Measurements from ENCODE around the gene DTHD1.

Gene DTHD1

GRCh38 chr4:36343501-36344175 lies 62.2 kb downstream of the DTHD1 start:
- TF ChIP-seq FOXM1 (IDR thresholded peaks at IDR 0.05; ENCODE audit: borderline replicate concordance, low read depth), result no peak
- no peak for TF ChIP-seq CEBPB (IDR thresholded peaks at IDR 0.05)
- TF ChIP-seq USF1 (IDR thresholded peaks at IDR 0.05), result no peak
- no peak for TF ChIP-seq ZBTB7A (IDR thresholded peaks at IDR 0.05; ENCODE audit: low read depth)
- TF ChIP-seq RAD21 (IDR thresholded peaks at IDR 0.05; ENCODE audit: low read depth), result no peak
- no peak for TF ChIP-seq TCF12 (IDR thresholded peaks at IDR 0.05; ENCODE audit: low read depth)
- TF ChIP-seq EGR1 (IDR thresholded peaks at IDR 0.05), result no peak
- no peak for TF ChIP-seq EP300 (IDR thresholded peaks at IDR 0.05; ENCODE audit: borderline replicate concordance)
- no peak for TF ChIP-seq CREB1 (IDR thresholded peaks at IDR 0.05; ENCODE audit: low read depth)
- no peak for TF ChIP-seq TEAD4 (IDR thresholded peaks at IDR 0.05)
- no peak for TF ChIP-seq MAX (IDR thresholded peaks at IDR 0.05)

GRCh38 chr4:36348403-36348938 lies 67.1 kb downstream of the DTHD1 start:
- TF ChIP-seq EP300 (IDR thresholded peaks at IDR 0.05; ENCODE audit: borderline replicate concordance), result no peak
- no peak for TF ChIP-seq CREB1 (IDR thresholded peaks at IDR 0.05; ENCODE audit: low read depth)
- TF ChIP-seq EGR1 (IDR thresholded peaks at IDR 0.05), result no peak
- no peak for TF ChIP-seq RAD21 (IDR thresholded peaks at IDR 0.05; ENCODE audit: low read depth)
- no peak for TF ChIP-seq TAF1 (IDR thresholded peaks at IDR 0.05; ENCODE audit: low read depth)
- TF ChIP-seq YY1 (IDR thresholded peaks at IDR 0.05; ENCODE audit: low read depth), result no peak
- TF ChIP-seq ZBTB7A (IDR thresholded peaks at IDR 0.05; ENCODE audit: low read depth), result no peak
- TF ChIP-seq FOXM1 (IDR thresholded peaks at IDR 0.05; ENCODE audit: borderline replicate concordance, low read depth), result no peak
- TF ChIP-seq USF1 (IDR thresholded peaks at IDR 0.05), result no peak
- TF ChIP-seq CEBPB (IDR thresholded peaks at IDR 0.05), result no peak
- TF ChIP-seq TCF12 (IDR thresholded peaks at IDR 0.05; ENCODE audit: low read depth), result no peak
- TF ChIP-seq TEAD4 (IDR thresholded peaks at IDR 0.05), result no peak

- TF ChIP-seq CEBPB (IDR thresholded peaks at IDR 0.05) (no peak), USF1 (IDR thresholded peaks at IDR 0.05) (no peak), YY1 (IDR thresholded peaks at IDR 0.05; ENCODE audit: low read depth) (no peak), MAX (IDR thresholded peaks at IDR 0.05) (no peak), FOXM1 (IDR thresholded peaks at IDR 0.05; ENCODE audit: borderline replicate concordance, low read depth) (no peak), TAF1 (IDR thresholded peaks at IDR 0.05; ENCODE audit: low read depth) (no peak), RAD21 (IDR thresholded peaks at IDR 0.05; ENCODE audit: low read depth) (no peak), ZBTB7A (IDR thresholded peaks at IDR 0.05; ENCODE audit: low read depth) (no peak), REST (IDR thresholded peaks at IDR 0.05; ENCODE audit: low read depth) (no peak), EGR1 (IDR thresholded peaks at IDR 0.05) (no peak), EP300 (IDR thresholded peaks at IDR 0.05; ENCODE audit: borderline replicate concordance) (no peak), NFIC (IDR thresholded peaks at IDR 0.05) (no peak), TCF12 (IDR thresholded peaks at IDR 0.05; ENCODE audit: low read depth) (no peak), TEAD4 (IDR thresholded peaks at IDR 0.05) (no peak), CREB1 (IDR thresholded peaks at IDR 0.05; ENCODE audit: low read depth) (no peak)
Observed at GRCh38 chr4:36349938-36350549, 68.6 kb downstream of the DTHD1 start.

- TF ChIP-seq RAD21 (IDR thresholded peaks at IDR 0.05; ENCODE audit: low read depth), result peak; percentile 75
- no peak for TF ChIP-seq ZBTB7A (IDR thresholded peaks at IDR 0.05; ENCODE audit: low read depth)
Observed at GRCh38 chr4:36351082-36351666, 69.8 kb downstream of the DTHD1 start.

GRCh38 chr4:36353998-36354397 lies 72.6 kb downstream of the DTHD1 start:
- TF ChIP-seq TCF12 (IDR thresholded peaks at IDR 0.05; ENCODE audit: low read depth) (no peak), CREB1 (IDR thresholded peaks at IDR 0.05; ENCODE audit: low read depth) (no peak), FOXM1 (IDR thresholded peaks at IDR 0.05; ENCODE audit: borderline replicate concordance, low read depth) (no peak), NFIC (IDR thresholded peaks at IDR 0.05) (no peak), YY1 (IDR thresholded peaks at IDR 0.05; ENCODE audit: low read depth) (no peak), CEBPB (IDR thresholded peaks at IDR 0.05) (no peak), EGR1 (IDR thresholded peaks at IDR 0.05) (no peak), RAD21 (IDR thresholded peaks at IDR 0.05; ENCODE audit: low read depth) (no peak), ZBTB7A (IDR thresholded peaks at IDR 0.05; ENCODE audit: low read depth) (no peak), EP300 (IDR thresholded peaks at IDR 0.05; ENCODE audit: borderline replicate concordance) (no peak), USF1 (IDR thresholded peaks at IDR 0.05) (no peak), MAX (IDR thresholded peaks at IDR 0.05) (no peak), TEAD4 (IDR thresholded peaks at IDR 0.05) (no peak), REST (IDR thresholded peaks at IDR 0.05; ENCODE audit: low read depth) (no peak), TAF1 (IDR thresholded peaks at IDR 0.05; ENCODE audit: low read depth) (no peak)

Data from Ishikawa (cell line).